SKM-1 treated with dmso at 0.1 percent for 144 hours (cell line): ENCODE results near the gene YWHAH.

Experiments used
- DNase-seq: peaks from one replicate; lab custom pipeline; 2025; ENCODE audit not compliant: unreplicated experiment; lab: John Stamatoyannopoulos, UW

Gene YWHAH

GRCh38 chr22:31943978-31944699 lies at the start of gene YWHAH:
Gene YWHAH, plus strand, starts transcription at chr22:31944535. Its CDS starts 199 bp downstream, at chr22:31944734.
- DNase-seq = peak; percentile 85

- no peak for DNase-seq
Observed at GRCh38 chr22:31895411-31896123, 48.8 kb upstream of the YWHAH start.

DNA sequence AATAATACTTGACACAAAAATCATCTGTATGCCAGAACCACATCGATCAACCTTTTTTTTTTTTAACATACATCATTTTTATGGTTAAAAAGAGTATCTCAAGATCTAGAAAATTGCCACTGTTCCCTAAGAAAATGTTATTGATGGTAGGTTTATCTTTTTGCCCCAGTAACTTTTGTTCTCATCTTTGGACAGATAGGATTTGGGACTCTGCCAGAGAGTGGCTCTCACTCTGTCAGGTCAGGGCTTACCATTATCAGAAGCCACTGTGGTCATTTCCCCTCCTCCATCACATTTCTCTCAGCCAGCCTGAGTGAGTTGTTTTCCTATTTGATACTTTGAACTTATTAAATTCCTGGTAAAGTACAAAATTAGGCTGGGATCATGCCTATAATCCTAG lies 47.9 kb upstream of the YWHAH start:
- DNase-seq = no peak

DNA sequence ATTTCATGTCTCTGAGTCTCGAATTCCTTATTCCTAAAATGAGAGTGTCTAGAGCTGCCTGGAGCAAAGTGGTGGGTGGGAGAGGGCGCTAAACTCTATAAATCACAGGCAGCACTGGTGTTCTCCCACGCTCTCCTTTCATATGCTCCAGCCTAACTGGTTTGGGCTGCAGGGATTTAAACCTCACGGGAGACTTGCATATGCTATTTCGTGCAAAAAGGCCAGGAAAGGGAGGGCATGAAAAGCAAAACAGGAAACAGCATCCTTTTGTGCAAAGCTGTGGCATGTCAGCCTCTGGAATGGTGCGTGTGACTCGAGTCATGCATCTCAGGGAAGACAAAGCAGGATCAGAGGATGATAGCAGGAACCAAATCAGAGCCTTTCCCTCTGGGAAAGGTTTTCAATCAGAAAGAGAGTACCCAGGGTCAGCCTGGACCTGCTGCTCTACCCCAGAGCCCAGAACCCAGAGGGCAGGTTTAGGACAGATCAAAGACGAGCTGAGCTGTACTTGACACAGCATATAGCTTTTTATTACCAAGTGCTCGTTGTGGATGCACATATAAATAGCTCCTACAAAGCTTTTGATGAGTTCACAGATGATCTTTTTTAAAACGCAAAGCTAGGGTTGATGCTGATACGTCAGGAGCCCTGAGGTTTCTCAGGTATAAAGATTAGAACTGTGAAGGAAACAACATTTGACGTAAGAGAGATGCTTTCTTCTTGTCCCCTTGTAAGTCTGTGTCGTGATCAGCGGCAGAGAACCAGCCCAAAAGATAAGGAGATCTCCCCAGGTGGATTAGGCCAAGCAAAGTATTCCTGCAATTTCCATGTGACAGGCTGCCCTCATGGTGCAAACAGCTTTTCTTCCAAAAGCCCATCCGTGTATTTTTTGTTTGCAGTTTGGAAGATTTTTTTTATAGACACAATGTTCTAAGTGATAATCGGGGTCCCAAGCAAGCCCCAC lies 46.2 kb upstream of the YWHAH start:
- DNase-seq = no peak

DNA sequence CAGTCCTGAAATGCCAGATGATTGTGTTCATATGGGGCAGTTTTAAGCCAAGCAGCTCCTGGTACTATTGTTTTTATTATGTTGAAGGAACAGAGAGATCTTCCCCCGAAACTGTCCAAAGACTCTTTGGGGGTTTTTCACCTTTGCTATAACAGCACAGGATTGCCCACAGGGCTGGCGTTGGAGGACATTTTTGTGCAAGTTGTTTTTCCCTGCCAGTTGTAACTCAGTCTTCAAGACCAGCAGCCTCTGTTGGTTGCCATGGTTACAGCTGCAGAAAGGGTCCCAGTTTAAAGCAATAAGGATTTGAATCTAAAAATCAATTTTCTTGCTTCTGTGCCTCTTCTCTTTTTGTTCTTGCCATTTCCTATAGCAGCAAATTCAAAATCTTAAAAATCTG lies 45.4 kb upstream of the YWHAH start:
- no peak for DNase-seq

DNA sequence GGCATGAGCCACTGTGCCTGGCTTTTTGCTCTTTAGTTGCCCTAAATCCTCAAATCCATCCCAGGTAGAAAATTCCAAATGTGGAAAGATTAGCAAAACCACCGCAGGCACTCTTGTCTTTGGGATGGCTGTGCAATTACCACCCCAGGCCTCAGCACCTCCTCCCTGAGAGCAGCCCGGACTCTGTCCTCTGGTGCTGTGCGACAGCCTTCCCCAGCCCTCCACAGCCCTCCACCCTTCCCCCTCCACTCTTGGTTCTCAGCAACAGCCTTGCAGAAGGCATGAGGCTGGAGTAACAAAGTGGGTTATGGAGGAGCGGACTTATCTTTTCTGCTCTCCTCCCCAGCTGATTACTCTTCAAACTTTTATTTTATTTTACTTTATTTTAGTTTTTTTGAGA lies 44.7 kb upstream of the YWHAH start:
- no peak for DNase-seq

- no peak for DNase-seq
Observed at GRCh38 chr22:31901388-31902137, 42.8 kb upstream of the YWHAH start.

DNA sequence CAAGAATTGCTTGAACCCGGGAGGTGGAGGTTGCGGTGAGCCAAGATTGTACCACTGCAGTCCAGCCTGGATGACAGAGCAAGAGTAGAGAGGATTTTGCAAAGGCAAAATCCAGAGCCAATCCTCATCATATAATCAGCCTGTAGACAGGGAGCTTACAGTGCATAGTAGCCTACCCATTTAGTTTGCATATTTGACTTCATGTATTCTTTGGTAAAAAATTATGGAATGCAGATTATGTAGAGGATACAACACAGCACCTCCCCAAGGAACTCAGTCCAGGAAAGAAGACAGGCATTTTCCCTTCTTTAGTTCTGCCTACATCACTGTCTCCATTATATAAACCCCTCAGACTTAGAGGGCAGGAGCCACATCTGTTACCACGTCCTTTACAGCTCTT lies 39.7 kb upstream of the YWHAH start:
- no peak for DNase-seq

- no peak for DNase-seq
Observed at GRCh38 chr22:31905356-31905755, 39.0 kb upstream of the YWHAH start.

- no peak for DNase-seq
Observed at GRCh38 chr22:31906086-31906485, 38.2 kb upstream of the YWHAH start.

GRCh38 chr22:31906569-31906968 lies 37.8 kb upstream of the YWHAH start:
- DNase-seq = no peak

- DNase-seq = no peak
Observed at GRCh38 chr22:31909977-31910376, 34.4 kb upstream of the YWHAH start.

DNA sequence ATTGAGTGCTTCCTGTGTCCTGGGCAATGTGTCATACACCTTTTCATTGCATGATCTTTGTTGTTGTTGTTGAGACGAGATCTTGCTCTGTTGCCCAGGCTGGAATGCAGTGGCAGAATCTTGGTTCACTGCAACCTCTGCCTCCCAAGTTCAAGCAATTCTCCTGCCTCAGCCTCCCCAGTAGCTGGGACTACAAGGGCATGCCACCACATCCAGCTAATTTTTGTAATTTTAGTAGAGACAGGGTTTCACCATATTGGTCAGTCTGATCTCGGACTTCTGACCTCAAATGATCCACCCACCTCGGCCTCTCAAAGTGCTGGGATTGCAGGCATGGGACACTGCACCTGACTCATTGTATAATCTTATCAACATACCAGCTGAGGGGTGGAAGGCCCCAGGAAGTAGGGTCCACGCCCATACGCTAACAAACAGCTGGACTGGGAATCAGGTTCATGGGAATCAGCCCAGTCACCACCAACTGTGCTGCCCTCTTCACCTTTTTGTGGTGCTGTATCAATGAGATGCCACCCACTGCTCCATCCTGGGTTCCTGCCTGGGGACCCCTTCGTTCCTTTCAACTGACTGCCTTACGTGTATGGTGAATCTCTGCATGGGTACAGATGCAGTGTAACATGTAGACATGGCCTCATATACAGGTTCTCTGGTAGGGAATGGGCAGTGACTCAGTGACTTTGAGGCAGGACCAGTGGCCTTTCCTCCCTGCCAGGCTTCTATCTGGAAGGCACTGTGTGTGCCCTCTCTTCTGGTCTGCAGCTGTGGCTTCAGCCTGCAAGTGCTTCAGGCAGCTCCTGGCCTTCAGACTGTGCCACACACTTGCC lies 32.5 kb upstream of the YWHAH start:
- DNase-seq = no peak

DNA sequence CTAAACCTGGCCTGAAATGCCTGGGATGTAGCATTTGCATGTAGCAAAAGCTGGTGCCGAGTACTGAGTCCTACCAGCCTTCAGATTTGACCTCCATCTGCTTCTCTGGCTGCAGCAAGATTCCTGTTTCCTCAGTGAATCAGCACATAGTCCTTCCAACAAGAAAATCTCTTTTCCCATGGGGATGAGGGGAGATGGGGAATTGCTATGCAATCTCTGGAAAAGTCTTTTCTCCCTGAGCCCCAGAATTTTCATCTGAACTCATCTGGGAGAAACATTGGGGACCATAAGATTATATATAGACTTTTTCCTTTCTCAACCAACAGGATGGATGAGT lies 32.0 kb upstream of the YWHAH start:
- DNase-seq = no peak

GRCh38 chr22:31915586-31915985 lies 28.7 kb upstream of the YWHAH start:
- DNase-seq = no peak

- peak; percentile 28 for DNase-seq
Observed at GRCh38 chr22:31917227-31917921, 27.0 kb upstream of the YWHAH start.

- DNase-seq = no peak
Observed at GRCh38 chr22:31919730-31920129, 24.6 kb upstream of the YWHAH start.

- no peak for DNase-seq
Observed at GRCh38 chr22:31920306-31920705, 24.0 kb upstream of the YWHAH start.

GRCh38 chr22:31921106-31921505 lies 23.2 kb upstream of the YWHAH start:
- no peak for DNase-seq
